GM12891 (cell line): Measurements from ENCODE around the gene QPCTL.

ENCODE experiments used
- POLR2A ChIP-seq: IDR thresholded peaks from 2 replicates; pipeline ENCODE4 v1.6.1; 2011; ENCODE audit warnings: low read depth, low read length, control low read depth
- POLR2AphosphoS5 ChIP-seq: IDR thresholded peaks from 2 replicates; pipeline ENCODE4 v1.6.1; 2011; ENCODE audit warnings: low read depth, low read length, control low read depth
- SPI1 ChIP-seq: IDR thresholded peaks from 2 replicates; pipeline ENCODE4 v1.6.1; 2011; ENCODE audit warnings: low read depth, low read length, control low read depth
- TAF1 ChIP-seq: IDR thresholded peaks from 2 replicates; pipeline ENCODE4 v1.6.1; 2011; ENCODE audit warnings: low read depth, low read length, control low read depth

DNA sequence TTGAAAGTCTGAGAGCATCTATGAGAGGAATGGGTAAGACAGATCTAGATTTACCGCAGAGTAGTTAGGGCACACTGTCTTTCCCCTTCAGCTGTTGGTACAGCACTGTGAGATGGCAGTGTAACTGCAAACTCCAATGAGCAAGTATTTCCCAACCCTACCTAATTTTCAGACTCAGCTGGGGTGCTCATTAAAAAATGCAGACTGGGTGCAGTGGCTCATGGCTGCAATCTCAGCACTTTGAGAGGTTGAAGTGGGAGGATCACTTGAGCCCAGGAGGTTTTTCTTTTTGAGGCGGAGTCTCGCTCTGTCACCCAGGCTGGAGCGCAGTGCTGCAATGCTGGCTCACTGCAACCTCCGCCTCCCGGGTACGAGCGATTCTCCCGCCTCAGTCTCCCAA is 12.6 kb downstream of the QPCTL start:
- TF ChIP-seq TAF1: no peak
- no peak; the same call in 1 of the 2 replicates for TF ChIP-seq POLR2A
- no peak for TF ChIP-seq POLR2AphosphoS5
- no peak for TF ChIP-seq SPI1
